ENCODE results near the gene C3AR1.
"Not testable (repeated sequence)": the region's sequence is repeated elsewhere in the genome, so short reads cannot be mapped to it uniquely, and the experiment has no call there.

The C3AR1 gene

DNA sequence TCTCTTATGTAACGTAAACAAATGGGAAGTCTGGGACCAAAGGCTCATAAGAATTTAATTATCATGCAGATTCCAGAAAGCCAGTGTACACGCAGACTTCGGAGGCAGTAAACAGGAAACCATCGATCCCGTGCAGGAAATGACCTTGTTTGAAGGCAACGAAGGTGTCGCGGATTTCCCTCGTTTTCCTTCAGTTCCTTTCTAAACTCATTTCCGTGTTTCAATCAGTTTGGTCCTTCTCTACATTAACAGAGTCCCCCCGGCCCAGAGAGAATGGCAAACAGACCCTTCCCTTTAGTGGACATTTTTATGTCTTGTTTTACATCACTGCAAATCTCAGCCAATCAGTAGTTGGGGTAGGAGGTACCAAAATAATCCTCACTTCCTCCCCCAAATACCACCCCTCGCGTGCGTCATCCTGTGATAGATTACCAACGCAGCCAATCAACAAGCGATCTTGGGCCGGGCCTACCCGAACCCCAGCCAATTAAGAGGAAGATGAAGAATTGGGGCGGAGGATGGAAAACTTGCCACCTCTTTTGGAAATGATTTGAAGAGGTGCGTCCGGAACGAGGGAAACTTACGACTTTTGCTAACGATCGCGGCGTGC lies 39.8 kb downstream of the C3AR1 start:
- peak; percentile 98 for DNase-seq

DNA sequence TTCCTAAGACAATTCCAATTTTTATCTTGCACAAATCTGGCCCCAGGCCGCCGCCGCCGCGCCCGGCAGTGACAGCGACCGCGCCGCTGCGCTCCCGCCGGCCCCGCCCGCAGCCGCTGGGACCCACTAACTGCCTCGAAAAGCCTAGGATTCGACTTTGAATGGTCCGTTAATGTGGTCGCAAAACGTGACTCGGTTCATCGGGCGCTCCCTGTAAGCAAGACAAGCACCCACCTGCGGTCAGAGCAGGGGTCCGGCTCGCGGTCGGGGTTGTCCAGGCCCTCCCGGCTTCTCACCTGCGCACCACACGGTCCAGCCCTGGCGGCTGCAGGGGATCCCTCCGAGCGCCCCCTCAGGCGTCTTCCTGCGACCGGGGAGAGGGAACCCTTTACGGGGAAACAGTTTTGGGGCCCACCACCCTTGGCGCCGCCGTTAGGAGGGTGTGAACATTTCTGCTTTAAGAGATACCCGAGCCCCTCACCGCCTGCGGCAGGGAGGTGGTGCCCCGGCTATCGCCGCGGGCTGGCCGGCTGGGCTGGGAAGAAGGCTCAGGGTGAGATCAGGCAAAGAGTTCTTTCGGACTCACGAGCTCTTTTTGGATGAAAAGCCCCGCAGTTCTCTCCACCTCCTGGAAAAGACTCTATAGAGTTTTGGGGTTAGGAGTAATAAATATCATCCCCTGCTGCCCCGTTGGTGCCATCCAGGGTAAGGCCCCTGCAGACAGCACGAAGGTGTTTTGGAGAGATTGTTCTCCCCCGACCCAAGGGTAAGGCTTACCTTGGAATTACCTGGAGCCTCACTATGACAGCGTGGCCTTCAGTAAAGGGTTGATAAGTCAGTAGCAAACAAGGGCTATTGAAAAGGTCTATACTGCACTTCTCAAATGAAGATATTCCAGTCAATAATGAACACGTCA lies 47.2 kb downstream of the C3AR1 start:
- DNase-seq = peak; percentile 38

DNA sequence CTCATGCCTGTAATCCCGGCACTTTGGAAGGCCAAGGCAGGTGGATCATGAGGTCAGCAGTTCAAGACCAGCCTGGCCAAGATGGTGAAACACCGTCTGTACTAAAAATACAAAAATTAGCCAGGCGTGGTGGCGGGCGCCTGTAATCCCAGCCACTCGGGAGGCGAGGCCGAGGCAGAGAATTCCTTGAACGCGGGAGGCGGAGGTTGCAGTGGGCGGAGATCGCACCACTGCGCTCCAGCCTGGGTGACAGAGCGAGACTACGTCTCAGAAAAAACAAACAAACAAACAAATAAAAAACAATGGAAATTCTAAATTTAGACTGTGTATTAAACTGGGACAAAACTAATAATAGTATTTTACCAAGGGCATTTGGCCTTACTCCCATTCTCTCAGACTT lies 47.9 kb downstream of the C3AR1 start:
- not testable (repeated sequence) for DNase-seq

DNA sequence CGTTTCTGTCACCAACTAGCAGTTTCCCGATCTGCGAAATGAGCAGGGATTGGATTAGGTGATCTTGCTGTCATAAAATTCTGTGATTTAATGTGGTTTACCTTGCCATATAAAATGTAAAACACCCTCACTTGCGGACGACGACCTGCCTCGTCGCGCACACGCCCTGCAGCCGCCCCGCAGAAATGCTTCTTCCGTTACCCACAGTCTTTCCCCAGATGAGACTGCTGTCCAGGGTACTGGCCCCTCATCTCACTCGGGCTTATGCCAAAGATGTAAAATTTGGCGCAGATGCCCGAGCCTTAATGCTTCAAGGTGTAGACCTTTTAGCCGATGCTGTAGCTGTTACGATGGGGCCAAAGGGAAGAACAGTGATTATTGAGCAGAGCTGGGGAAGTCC lies 51.3 kb downstream of the C3AR1 start:
- DNase-seq = no peak

DNA sequence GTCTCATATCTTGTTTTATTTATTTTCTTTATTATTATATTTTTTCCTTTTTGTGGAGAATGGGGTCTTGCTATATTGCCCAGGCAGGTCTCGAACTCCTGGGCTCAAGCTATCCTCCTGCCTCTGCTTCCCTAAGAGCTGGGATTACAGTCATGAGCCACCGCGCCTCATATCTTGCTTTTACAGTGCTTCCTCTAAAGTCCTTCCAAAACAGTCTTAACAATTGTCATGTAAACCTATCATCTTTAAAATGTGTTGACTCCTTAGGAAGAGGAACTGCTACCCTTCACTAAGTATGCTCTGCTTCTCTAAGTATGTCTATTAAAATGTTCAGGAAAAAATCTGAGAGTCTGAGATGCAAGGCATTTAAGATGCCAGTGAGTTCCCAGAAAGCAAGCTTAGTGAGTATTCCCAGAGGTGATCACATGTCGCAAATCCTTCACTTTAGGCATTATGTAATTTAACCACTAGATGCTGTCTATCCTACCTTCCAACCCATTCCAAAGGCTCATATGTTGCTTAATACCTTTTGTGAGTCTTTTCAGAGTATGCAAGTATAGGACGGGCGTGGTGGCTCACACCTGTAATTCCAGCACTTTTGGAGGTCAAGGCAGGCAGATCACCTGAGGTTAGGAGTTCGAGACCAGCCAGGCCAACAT lies 53.4 kb downstream of the C3AR1 start:
- DNase-seq = no peak

DNA sequence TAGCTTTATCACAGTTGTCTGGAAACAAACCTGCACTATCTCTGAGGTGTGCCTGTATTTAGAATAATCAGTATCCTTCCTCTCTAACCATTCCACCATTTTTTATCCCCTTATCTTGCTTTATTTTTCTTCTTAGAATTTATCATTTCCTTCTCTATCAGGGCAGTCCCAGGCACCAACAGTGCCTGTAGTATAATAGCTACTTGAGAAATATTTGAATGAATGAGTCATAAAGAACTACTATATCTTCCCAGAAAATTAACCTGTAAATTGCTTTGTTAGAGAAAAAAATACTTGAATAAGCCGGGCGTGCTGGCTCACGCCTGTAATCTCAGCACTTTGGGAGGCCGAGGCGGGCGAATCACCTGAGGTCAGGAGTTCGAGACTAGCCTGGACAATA lies 54.8 kb downstream of the C3AR1 start:
- DNase-seq = no peak

Measured in activated CD4-positive, alpha-beta T cell treated with anti-CD3 and anti-CD28 coated beads, Interleukin-10, Interleukin-2, amounts not matched to agents 100 ng/mL and 50 ng/mL, durations not matched to agents 16 hours and 8 hours (primary cell).